HepG2 (cell line): Measurements from ENCODE around the gene NR2F6.

Source experiments
- ASH2L ChIP-seq: fragments of 300-600, 200-600 bp; sonication (generic); IDR thresholded peaks from 2 replicates; pipeline ENCODE4 v1.7.0; 2017; ENCODE audit warnings: low read depth, mild to moderate bottlenecking, moderate library complexity, mixed read lengths, low read length; ENCODE audit not compliant: insufficient read length
- BRCA1 ChIP-seq: sonication (generic); formaldehyde crosslinking; IDR thresholded peaks from 2 replicates; pipeline ENCODE4 v1.4.0; 2020; ENCODE audit warnings: missing genetic modification reagents
- CBFB ChIP-seq: sonication (generic); formaldehyde crosslinking; IDR thresholded peaks from 2 replicates; pipeline ENCODE4 v1.4.0; 2020; ENCODE audit warnings: missing genetic modification reagents
- HNF4G ChIP-seq, 2 experiments: sonication (generic) in 1 of 2; formaldehyde crosslinking in 1 of 2; IDR thresholded peaks; 2 replicates each; pipeline versions ENCODE4 v1.4.0 to v1.6.1; 2011 to 2020; ENCODE audit warnings: borderline replicate concordance in 2 of 2, low read depth in 2 of 2, mild to moderate bottlenecking in 2 of 2, low read length in 1 of 2, missing genetic modification reagents in 1 of 2, moderate library complexity in 1 of 2
- SMARCC2 ChIP-seq: fragments of 450-650 bp; IDR thresholded peaks from 2 replicates; pipeline ENCODE4 v1.6.1; 2017; ENCODE audit warnings: antibody characterized with exemption, mild to moderate bottlenecking
- TCF7L2 ChIP-seq: IDR thresholded peaks from 2 replicates; pipeline ENCODE4 v1.6.1; 2011; ENCODE audit warnings: mild to moderate bottlenecking, low read depth, low read length, moderate library complexity
- ZNF124 ChIP-seq: sonication (generic); formaldehyde crosslinking; IDR thresholded peaks from 2 replicates; pipeline ENCODE4 v1.4.0; 2020; ENCODE audit warnings: missing genetic modification reagents
- ZNF510 ChIP-seq: sonication (generic); formaldehyde crosslinking; IDR thresholded peaks from 2 replicates; pipeline ENCODE4 v1.4.0; 2020; ENCODE audit warnings: low read depth, mild to moderate bottlenecking, missing genetic modification reagents
- TF ChIP-seq, protein P1 (sequence below): sonication (generic); formaldehyde crosslinking; IDR thresholded peaks from 2 replicates; pipeline ENCODE4 v1.5.0; 2020; ENCODE audit warnings: missing genetic modification reagents
- TF ChIP-seq, protein P2 (sequence below): sonication (generic); formaldehyde crosslinking; IDR thresholded peaks from 2 replicates; pipeline ENCODE4 v1.5.0; 2020; ENCODE audit warnings: mild to moderate bottlenecking, missing genetic modification reagents, moderate library complexity
- TF ChIP-seq, protein P3 (sequence below): sonication (generic); formaldehyde crosslinking; IDR thresholded peaks from 2 replicates; pipeline ENCODE4 v1.4.0; 2020; ENCODE audit warnings: mild to moderate bottlenecking, missing genetic modification reagents

DNA sequence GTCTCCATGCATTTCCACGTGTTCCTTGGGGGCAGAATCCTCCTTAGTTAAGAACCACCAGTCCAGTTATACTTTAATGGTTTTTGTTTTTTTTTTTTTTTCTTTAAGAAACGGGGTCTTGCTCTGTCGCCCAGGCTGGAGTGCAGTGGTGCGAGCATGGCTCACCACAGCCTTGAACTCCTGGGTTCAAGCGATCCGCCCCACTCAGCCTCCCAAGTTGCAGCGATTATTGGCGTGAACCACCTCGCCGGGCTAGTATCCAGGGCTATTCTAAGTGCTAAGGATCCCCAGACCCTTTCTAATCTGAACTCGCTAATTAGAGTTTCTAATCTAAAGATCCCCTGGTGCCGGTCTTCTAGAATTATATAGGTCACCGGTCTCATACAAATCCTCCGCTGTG is 47.9 kb upstream of the NR2F6 start:
- TF ChIP-seq HNF4G (IDR thresholded peaks at IDR 0.05; ENCODE audit: borderline replicate concordance, low read depth, low read length) (no peak), HNF4G (CRISPR knock-in tag; IDR thresholded peaks at IDR 0.05; ENCODE audit: borderline replicate concordance, low read depth) (no peak), CBFB (CRISPR knock-in tag) (no peak), BRCA1 (no peak), ZNF510 (CRISPR knock-in tag) (no peak), SMARCC2 (no peak), ASH2L (no peak), TCF7L2 (no peak), ZNF124 (CRISPR knock-in tag) (no peak)
- TF ChIP-seq, protein P1, sequence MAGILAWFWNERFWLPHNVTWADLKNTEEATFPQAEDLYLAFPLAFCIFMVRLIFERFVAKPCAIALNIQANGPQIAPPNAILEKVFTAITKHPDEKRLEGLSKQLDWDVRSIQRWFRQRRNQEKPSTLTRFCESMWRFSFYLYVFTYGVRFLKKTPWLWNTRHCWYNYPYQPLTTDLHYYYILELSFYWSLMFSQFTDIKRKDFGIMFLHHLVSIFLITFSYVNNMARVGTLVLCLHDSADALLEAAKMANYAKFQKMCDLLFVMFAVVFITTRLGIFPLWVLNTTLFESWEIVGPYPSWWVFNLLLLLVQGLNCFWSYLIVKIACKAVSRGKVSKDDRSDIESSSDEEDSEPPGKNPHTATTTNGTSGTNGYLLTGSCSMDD (CRISPR knock-in tag): no peak
- TF ChIP-seq, protein P2, sequence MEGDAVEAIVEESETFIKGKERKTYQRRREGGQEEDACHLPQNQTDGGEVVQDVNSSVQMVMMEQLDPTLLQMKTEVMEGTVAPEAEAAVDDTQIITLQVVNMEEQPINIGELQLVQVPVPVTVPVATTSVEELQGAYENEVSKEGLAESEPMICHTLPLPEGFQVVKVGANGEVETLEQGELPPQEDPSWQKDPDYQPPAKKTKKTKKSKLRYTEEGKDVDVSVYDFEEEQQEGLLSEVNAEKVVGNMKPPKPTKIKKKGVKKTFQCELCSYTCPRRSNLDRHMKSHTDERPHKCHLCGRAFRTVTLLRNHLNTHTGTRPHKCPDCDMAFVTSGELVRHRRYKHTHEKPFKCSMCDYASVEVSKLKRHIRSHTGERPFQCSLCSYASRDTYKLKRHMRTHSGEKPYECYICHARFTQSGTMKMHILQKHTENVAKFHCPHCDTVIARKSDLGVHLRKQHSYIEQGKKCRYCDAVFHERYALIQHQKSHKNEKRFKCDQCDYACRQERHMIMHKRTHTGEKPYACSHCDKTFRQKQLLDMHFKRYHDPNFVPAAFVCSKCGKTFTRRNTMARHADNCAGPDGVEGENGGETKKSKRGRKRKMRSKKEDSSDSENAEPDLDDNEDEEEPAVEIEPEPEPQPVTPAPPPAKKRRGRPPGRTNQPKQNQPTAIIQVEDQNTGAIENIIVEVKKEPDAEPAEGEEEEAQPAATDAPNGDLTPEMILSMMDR (CRISPR knock-in tag): no peak
- TF ChIP-seq, protein P3, sequence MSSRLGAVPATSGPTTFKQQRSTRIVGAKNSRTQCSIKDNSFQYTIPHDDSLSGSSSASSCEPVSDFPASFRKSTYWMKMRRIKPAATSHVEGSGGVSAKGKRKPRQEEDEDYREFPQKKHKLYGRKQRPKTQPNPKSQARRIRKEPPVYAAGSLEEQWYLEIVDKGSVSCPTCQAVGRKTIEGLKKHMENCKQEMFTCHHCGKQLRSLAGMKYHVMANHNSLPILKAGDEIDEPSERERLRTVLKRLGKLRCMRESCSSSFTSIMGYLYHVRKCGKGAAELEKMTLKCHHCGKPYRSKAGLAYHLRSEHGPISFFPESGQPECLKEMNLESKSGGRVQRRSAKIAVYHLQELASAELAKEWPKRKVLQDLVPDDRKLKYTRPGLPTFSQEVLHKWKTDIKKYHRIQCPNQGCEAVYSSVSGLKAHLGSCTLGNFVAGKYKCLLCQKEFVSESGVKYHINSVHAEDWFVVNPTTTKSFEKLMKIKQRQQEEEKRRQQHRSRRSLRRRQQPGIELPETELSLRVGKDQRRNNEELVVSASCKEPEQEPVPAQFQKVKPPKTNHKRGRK (CRISPR knock-in tag): no peak
